Retinal pigment epithelial cell (primary cell): Measurements from ENCODE around the gene EFNA5.

Source experiments
- DNase-seq: peaks from one replicate; pipeline ENCODE4 v3.0.0-alpha.2; 2010; ENCODE audit warnings: low read depth
- H3K4me3 ChIP-seq: 2 replicates; pipeline ENCODE4 v1.5.1; 2011; ENCODE audit warnings: mild to moderate bottlenecking, low read length, control low read depth, moderate library complexity
- TF ChIP-seq, protein P1 (sequence below): conservative IDR thresholded peaks from 2 replicates; pipeline ENCODE4 v1.5.1; 2011; ENCODE audit warnings: low read depth, low read length, control low read depth, inconsistent platforms

Gene EFNA5

DNA sequence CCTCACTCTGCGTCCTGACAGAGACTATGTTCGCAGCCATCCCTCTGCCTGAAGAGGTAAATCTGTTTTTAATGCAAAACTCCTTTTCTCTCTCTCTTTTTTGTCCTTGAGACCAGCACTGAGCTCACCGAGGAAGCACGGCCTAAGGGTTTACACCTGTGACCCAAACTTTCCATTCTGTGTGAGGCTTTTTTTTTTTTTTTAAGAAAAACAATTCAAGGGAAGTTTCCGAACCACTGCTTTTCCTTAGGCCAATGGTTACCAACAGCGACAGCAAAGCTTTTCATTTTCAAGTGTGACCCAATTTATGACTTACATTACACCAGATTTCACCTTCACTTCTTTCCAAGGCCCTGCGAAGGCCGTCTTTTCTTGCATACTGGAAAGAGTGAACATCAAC is 205.9 kb downstream of the EFNA5 start:
- H3K4me3 ChIP-seq, result no peak overlapping the region
- TF ChIP-seq, protein P1, sequence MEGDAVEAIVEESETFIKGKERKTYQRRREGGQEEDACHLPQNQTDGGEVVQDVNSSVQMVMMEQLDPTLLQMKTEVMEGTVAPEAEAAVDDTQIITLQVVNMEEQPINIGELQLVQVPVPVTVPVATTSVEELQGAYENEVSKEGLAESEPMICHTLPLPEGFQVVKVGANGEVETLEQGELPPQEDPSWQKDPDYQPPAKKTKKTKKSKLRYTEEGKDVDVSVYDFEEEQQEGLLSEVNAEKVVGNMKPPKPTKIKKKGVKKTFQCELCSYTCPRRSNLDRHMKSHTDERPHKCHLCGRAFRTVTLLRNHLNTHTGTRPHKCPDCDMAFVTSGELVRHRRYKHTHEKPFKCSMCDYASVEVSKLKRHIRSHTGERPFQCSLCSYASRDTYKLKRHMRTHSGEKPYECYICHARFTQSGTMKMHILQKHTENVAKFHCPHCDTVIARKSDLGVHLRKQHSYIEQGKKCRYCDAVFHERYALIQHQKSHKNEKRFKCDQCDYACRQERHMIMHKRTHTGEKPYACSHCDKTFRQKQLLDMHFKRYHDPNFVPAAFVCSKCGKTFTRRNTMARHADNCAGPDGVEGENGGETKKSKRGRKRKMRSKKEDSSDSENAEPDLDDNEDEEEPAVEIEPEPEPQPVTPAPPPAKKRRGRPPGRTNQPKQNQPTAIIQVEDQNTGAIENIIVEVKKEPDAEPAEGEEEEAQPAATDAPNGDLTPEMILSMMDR, result no peak
- DNase-seq, result no peak

DNA sequence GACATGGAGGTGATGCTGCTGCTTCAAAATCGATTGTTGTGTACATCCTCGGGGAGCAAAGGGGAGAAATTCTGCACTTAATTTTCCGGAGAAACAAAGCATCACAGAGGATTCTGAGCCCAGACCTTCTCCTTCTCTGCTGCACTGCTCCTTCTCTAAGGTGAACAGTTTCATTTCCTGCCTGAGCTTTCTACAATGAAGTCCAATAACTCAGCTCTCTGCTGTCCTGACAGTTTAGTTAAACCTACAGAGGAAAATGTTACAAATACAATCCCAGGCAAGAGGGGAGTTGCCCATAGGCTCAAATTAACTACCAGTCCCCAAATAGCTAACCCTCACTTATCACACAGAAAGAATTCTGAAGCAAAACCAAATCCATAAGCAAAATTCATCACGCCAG is 206.3 kb downstream of the EFNA5 start:
- TF ChIP-seq, protein P1, result no peak
- no peak for DNase-seq
- no peak overlapping the region for H3K4me3 ChIP-seq

DNA sequence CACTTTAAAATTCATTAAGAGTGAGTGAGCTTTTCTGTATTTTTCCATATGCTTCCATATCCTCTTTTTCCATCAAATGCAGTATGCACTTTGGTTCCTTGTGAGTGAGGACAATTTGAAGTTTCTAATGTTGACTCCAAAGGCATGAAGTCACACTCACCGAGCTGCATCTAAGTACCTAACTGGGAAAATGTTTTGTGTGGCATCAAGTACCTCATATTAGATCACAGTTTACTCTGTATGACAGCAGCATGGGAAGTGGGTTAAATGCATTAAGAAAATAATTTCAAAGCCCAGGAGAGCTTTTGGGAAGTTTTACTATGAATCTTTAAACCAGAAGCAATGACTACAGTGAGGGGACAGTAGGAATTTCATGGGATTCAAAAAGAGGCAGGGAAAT is 207.0 kb downstream of the EFNA5 start:
- no peak for DNase-seq
- TF ChIP-seq, protein P1, result no peak
- H3K4me3 ChIP-seq, result no peak overlapping the region

DNA sequence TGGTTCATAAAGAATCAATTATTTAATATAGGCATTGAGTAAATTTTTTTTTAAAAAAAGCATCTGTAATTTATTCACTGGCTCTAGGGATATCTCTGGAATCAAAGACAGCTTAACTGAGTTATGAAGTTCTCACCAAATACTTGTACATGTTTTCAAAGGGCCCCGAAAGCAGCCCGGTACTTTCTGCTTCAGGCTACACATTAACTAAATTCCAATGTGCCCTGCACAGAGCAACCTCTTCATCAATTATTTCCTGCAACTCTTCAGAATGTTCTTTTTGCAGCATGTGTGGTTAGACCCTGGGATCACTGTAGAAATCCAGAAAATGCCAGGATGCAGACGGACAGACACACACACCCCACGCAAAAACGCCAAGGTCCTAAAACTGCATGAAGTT is 209.0 kb downstream of the EFNA5 start:
- TF ChIP-seq, protein P1, result no peak
- H3K4me3 ChIP-seq, result no peak overlapping the region
- DNase-seq, result no peak

DNA sequence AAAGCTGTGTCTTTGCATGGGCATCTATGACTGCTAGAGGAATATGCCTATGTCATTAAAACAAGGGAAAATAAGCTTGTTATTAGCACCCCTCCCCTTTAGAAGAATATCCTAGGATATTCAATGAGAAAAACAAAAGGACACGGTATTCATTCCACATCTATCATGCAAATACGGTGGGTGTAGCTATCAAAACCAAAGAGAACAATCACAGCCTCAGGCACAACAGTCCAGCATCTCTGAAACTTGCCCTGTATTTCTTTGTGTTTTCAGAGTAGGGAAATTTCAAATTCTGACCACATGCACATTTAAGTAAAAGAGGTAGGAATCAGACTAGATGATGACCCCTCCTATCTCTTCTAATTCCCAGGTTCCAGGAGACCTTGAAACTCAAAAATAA is 209.9 kb downstream of the EFNA5 start:
- TF ChIP-seq, protein P1, result no peak
- no peak overlapping the region for H3K4me3 ChIP-seq
- DNase-seq, result no peak

DNA sequence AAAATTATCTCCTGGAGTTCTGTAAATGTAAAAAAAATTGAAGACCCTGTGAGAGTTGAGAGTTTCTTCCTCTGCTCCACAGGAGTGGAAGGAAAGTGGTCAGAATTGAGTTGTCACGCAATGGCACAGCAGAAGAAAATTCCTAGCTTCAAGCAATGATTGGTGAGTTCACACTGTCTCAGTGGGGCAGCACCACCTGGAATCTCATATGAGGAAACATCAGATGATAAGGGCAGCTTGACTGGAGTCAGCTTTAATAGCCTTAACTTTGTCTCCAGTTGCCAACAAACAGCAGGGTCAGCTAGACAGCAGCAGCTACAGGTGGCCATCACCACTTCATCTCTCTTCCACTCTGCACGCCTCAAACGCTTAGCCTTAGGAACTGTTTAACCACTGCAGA is 211.1 kb downstream of the EFNA5 start:
- H3K4me3 ChIP-seq, result no peak overlapping the region
- no peak for DNase-seq
- TF ChIP-seq, protein P1, result no peak

- TF ChIP-seq, protein P1, result no peak
- no peak overlapping the region for H3K4me3 ChIP-seq
- no peak for DNase-seq
Measured at GRCh38 chr5:107458322-107458721, 212.4 kb downstream of the EFNA5 start.
